Hematopoietic multipotent progenitor cell treated with erythropoietin and hydrocortisone succinate and interleukin-3 and kit ligand, for 15 days (in vitro differentiated cells): Measurements from ENCODE around the gene CIC.
"Not testable (repeated sequence)": the region's sequence is repeated elsewhere in the genome, so short reads cannot be mapped to it uniquely, and the experiment has no call there.

Experiments
- DNase-seq: peaks from one replicate; pipeline ENCODE4 v3.0.0-alpha.2; 2015; ENCODE audit warnings: low spot score

The CIC gene

DNA sequence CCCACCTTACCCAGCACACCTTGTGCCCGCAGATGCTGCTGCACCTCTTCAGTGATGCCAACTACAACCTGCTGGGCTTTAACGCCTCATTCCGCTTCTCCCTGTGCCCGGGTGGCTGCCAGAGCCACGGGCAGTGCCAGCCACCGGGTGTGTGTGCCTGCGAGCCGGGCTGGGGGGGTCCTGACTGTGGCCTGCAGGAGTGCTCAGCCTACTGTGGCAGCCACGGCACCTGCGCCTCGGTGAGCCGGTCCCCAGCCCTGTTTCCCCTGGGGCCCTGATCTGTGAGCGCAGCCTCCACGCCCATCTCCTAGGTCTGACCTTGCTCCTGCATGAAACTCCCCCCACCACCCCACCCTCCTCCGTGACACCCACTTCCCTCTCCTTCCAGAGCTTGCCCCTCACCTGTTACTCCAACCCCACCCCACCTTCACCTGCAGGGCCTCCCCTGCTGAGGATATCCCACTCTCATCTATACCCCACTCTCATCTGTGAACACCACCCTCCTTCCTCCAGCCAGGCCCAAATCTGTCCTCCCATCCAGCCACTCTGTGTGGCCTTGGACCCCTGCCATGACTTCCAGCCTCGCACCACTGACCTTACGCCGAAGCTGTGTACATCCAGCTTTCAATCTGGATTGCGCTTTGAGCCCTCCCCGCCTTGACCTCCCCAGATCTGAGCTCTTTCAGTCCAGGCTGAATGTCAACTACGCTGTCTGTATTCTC, 65.1 kb downstream of the CIC start:
- DNase-seq: no peak

DNA sequence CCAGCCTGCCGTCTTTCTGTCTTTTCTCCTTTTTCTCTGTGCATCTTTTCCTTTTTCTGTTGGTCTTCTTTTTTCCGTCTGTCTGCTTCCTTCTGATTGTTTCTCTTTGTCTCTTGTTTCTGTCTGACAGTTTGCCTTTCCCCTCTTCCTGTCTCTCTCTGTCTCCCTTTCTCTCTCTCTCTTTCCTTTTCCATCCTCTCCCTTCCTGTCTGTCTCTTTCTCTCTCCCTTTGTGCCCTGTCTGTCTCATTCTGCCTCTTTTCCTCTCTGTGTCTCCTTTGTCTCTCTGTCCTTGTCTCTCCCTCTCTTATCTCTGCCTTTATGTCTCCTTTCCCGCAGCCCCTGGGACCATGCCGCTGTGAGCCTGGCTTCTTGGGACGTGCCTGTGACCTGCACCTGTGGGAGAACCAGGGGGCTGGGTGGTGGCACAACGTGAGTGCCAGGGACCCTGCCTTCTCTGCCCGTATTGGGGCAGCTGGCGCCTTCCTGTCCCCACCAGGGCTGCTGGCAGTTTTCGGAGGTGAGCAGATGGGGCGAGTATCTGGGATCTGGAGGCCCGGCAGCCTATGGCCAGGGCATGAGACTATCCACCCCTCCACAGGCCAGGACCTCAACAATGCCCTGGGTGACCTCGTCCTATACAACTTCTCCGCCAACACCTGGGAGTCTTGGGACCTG, 65.8 kb downstream of the CIC start:
- DNase-seq: no peak

DNA sequence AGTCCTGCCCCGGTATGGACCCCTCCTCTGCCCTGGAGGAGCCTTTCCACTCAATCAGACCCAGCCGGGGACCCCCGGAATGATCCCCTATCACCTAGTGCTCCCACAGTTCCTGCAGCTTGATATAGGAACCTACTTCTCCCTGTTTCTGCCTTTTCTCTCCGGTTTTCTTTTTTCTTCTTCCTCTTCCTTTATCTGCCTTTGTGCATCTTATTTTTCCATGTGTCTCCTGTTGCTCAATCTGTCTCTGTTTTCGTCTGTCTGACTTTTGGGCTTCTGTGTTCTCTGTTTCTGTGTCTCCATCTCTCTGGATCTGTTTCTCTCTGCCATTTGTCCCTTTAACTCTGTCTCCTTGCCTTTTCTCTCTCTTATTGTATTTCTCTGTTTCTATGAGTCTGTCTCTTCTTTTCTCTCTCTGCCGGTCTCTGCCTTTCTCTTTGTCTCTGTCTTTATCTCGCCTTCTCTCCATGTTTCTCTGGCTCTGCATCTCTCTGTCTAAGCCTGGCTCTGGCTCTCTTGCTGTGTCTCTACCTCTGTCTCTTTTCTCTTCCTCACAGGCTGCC, 66.4 kb downstream of the CIC start:
- no peak for DNase-seq

DNA sequence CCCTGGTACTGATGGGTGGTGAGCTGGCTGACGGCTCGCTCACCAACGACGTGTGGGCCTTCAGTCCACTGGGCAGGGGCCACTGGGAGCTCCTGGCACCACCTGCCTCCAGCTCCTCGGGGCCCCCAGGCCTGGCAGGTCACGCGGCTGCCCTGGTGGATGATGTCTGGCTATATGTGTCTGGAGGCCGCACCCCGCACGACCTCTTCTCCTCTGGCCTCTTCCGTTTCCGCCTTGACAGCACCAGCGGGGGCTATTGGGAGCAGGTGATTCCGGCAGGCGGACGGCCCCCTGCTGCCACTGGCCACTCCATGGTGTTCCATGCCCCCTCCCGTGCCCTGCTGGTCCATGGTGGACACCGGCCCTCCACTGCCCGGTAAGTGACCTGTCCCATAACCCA, 66.9 kb downstream of the CIC start:
- DNase-seq: no peak

- not testable (repeated sequence) for DNase-seq
These were observed 70.2 kb downstream of the CIC start for GRCh38 chr19:42339126-42339860.

DNA sequence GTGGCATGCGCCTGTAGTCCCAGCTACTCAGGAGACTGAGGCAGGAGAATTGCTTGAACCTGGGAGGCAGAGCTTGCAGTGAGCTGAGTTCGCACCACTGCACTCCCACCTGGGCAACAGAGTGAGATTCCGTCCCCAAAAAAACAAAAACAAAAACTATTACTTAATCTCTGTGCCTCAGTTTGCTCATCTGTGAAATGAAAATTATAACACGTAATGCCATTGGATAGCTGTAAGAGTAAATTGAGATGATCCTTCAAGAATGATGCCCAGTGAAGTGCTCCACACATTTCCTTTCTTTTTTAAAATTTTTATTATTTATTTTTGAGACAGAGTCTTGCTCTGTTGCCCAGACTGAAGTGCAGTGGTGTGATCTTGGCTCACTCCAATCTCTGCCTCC, 70.9 kb downstream of the CIC start:
- not testable (repeated sequence) for DNase-seq

- DNase-seq: no peak
These were observed 74.5 kb downstream of the CIC start for GRCh38 chr19:42343344-42344110.

DNA sequence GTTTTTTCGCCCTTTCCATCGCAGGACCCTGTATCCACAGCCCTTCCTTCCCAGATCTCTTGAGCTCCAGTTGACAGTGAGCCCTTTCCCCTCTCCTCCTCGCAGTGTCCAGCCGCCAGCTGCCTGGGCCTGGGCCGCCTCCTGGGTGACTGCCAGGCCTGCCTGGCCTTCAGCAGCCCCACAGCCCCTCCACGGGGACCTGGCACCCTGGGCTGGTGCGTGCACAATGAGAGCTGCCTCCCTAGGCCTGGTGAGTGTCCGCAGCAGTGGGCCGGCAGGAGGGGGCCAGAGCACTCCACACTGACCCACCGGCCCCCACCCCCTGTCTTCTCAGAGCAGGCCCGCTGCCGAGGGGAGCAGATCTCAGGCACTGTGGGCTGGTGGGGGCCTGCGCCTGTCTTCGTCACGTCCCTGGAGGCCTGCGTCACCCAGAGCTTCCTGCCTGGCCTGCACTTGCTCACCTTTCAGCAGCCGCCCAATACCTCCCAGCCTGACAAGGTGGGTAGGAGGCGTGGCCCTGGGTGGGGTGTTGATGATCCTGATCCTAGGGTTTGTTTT, 75.4 kb downstream of the CIC start:
- DNase-seq: no peak
